NCI-H2029 treated with DMSO at 0.1 percent for 48 hours (cell line): ENCODE results near the gene KRTAP21-2.
"Not testable (repeated sequence)": the region's sequence is repeated elsewhere in the genome, so short reads cannot be mapped to it uniquely, and the experiment has no call there.

Experiments used
- DNase-seq: peaks from one replicate; lab custom pipeline; 2025; lab: John Stamatoyannopoulos, UW

Gene KRTAP21-2

GRCh38 chr21:30747159-30747558 is at the start of gene KRTAP21-2:
Gene KRTAP21-2, minus strand, starts transcription at chr21:30747259. Its CDS starts 57 bp downstream, at chr21:30747202.
- no peak for DNase-seq

GRCh38 chr21:30793581-30794314 is 46.7 kb upstream of the KRTAP21-2 start:
- DNase-seq, result no peak

GRCh38 chr21:30779249-30779648 is 32.2 kb upstream of the KRTAP21-2 start:
- DNase-seq, result no peak

GRCh38 chr21:30769724-30770431 is 22.8 kb upstream of the KRTAP21-2 start:
- DNase-seq, result no peak

GRCh38 chr21:30760776-30761175 is 13.7 kb upstream of the KRTAP21-2 start:
- DNase-seq, result no peak

- no peak for DNase-seq
These were observed 11.2 kb upstream of the KRTAP21-2 start for GRCh38 chr21:30758306-30758705.

- not testable (repeated sequence) for DNase-seq
These were observed 8.3 kb upstream of the KRTAP21-2 start, which contains the start of gene KRTAP21-1 for GRCh38 chr21:30755328-30755727. Gene KRTAP21-1, minus strand, starts transcription at chr21:30755428. Its CDS starts 50 bp downstream, at chr21:30755378.

GRCh38 chr21:30740462-30740861 is 6.6 kb downstream of the KRTAP21-2 start:
- DNase-seq, result no peak

- DNase-seq, result no peak
These were observed 14.0 kb downstream of the KRTAP21-2 start for GRCh38 chr21:30733026-30733425.

GRCh38 chr21:30726726-30727125 is 20.3 kb downstream of the KRTAP21-2 start:
- DNase-seq, result no peak

GRCh38 chr21:30719401-30719800 is 27.7 kb downstream of the KRTAP21-2 start:
- no peak for DNase-seq

GRCh38 chr21:30718239-30718909 is 28.7 kb downstream of the KRTAP21-2 start, which contains the start of gene KRTAP21-3:
Gene KRTAP21-3, minus strand, starts transcription at chr21:30718777. Its CDS starts 18 bp downstream, at chr21:30718759.
- no peak for DNase-seq

GRCh38 chr21:30717105-30717504 is 30.0 kb downstream of the KRTAP21-2 start:
- no peak for DNase-seq

GRCh38 chr21:30714946-30715345 is 32.1 kb downstream of the KRTAP21-2 start:
- no peak for DNase-seq

- no peak for DNase-seq
These were observed 32.6 kb downstream of the KRTAP21-2 start for GRCh38 chr21:30714456-30714855.

GRCh38 chr21:30713766-30714165 is 33.3 kb downstream of the KRTAP21-2 start:
- DNase-seq, result no peak

GRCh38 chr21:30710499-30710898 is 36.6 kb downstream of the KRTAP21-2 start:
- no peak for DNase-seq

GRCh38 chr21:30707409-30707808 is 39.6 kb downstream of the KRTAP21-2 start:
- no peak for DNase-seq
